Smooth muscle cell (in vitro differentiated cells): ENCODE results near the gene KANSL1. TPM values are rescaled to one million over a fixed set of nuclear protein-coding genes. Genes with fewer than 3 reads are reported as not detected.

ENCODE experiments used
- DNase-seq: peaks from one replicate; lab custom pipeline; 2025; ENCODE audit not compliant: unreplicated experiment; lab: John Stamatoyannopoulos, UW
- H2AFZ ChIP-seq: fragments of 200-600 bp; sonication (generic); 2 replicates; pipeline ENCODE4 v1.6.0; 2016; ENCODE audit warnings: antibody characterized with exemption, low read depth, mild to moderate bottlenecking
- H3F3A ChIP-seq: fragments of 200-600 bp; sonication (generic); 2 replicates; pipeline ENCODE4 v1.6.0; 2017; ENCODE audit warnings: antibody characterized with exemption, low read depth
- H3K27ac ChIP-seq: fragments of 200-600 bp; sonication (generic); 2 replicates; pipeline ENCODE4 v1.5.1; 2016; ENCODE audit warnings: low read depth, mild to moderate bottlenecking
- H3K27me3 ChIP-seq: fragments of 200-600 bp; sonication (generic); 2 replicates; pipeline ENCODE4 v1.6.1; 2016; ENCODE audit warnings: low read depth, mild to moderate bottlenecking
- H3K36me3 ChIP-seq: fragments of 200-600 bp; sonication (generic); 2 replicates; pipeline ENCODE4 v1.5.1; 2016; ENCODE audit warnings: low read depth
- H3K4me1 ChIP-seq: fragments of 200-600 bp; sonication (generic); 2 replicates; pipeline ENCODE4 v1.5.1; 2016; ENCODE audit warnings: low read depth
- H3K4me2 ChIP-seq: fragments of 200-600 bp; sonication (generic); 2 replicates; pipeline ENCODE4 v1.6.0; 2016; ENCODE audit warnings: mild to moderate bottlenecking
- H3K4me3 ChIP-seq: fragments of 200-600 bp; sonication (generic); 2 replicates; pipeline ENCODE4 v1.5.1; 2016; ENCODE audit warnings: mild to moderate bottlenecking
- H3K79me2 ChIP-seq: fragments of 200-600 bp; sonication (generic); 2 replicates; pipeline ENCODE4 v1.6.0; 2016; ENCODE audit warnings: low read depth, mild to moderate bottlenecking
- H3K9ac ChIP-seq: fragments of 200-600 bp; sonication (generic); 2 replicates; pipeline ENCODE4 v1.6.0; 2016; ENCODE audit warnings: low read depth
- H3K9me3 ChIP-seq: fragments of 200-600 bp; sonication (generic); replicated peaks from 2 replicates; pipeline ENCODE4 v1.5.1; 2016; ENCODE audit warnings: low read depth
- H4K20me1 ChIP-seq: fragments of 200-600 bp; sonication (generic); 2 replicates; pipeline ENCODE4 v1.6.0; 2016; ENCODE audit warnings: low read depth
- CTCF ChIP-seq: fragments of 200-600 bp; sonication (generic); IDR thresholded peaks from 2 replicates; pipeline ENCODE4 v1.5.1; 2017; ENCODE audit warnings: borderline replicate concordance, mild to moderate bottlenecking, antibody characterized with exemption; ENCODE audit not compliant: insufficient read depth, poor library complexity, severe bottlenecking
- WGBS: methylation state at CpG from one replicate; pipeline ENCODE4 v1.1.7; 2016; ENCODE audit warnings: low lambda C conversion rate; 5-methylcytosine and 5-hydroxymethylcytosine counted together
- polyA plus RNA-seq: library from polyadenylated mRNA; unstranded; fragments of >200 nt; fragmentation: Nextera tagmentation; extraction: Ambion mirVana; gene quantifications from 2 replicates; pipeline ENCODE4 v1.2.1, GENCODE V29; 2016
- total RNA-seq: library from RNA; depleted of rRNA; stranded (reverse); fragments of >200 nt; gene quantifications from 2 replicates; pipeline ENCODE4 v1.2.3, GENCODE V29; 2014

The KANSL1 gene
- total and polyA plus RNA-seq, 2 experiments from 2014 or later: 16.9 to 69.7 TPM

GRCh38 chr17:46027048-46027975, 165.9 kb downstream of the KANSL1 start:
- H3K4me3 ChIP-seq: no peak overlapping the region
- H3F3A ChIP-seq: no peaks in the 10 kb centered on the region
- H3K9me3 ChIP-seq: no peaks in the 10 kb centered on the region
- H3K4me1 ChIP-seq: peaks cover 7% of the 10 kb centered on the region
- no peak for TF ChIP-seq CTCF
- peaks cover 27% of the 10 kb centered on the region for H4K20me1 ChIP-seq
- H3K4me2 ChIP-seq: no peak overlapping the region
- H3K9ac ChIP-seq: no peak overlapping the region
- WGBS: 93% methylated on average over 12 of the region's 12 CpGs
- no peak for DNase-seq
- no peak overlapping the region for H2AFZ ChIP-seq
- no peaks in the 10 kb centered on the region for H3K27me3 ChIP-seq
- no peaks in the 10 kb centered on the region for H3K36me3 ChIP-seq
- no peaks in the 10 kb centered on the region for H3K79me2 ChIP-seq
- H3K27ac ChIP-seq: no peak overlapping the region

GRCh38 chr17:46026166-46027047, 166.8 kb downstream of the KANSL1 start:
- Histone ChIP-seq H2AFZ (no peak overlapping the region), H3K4me1 (peaks cover 7% of the 10 kb centered on the region), H3K79me2 (no peaks in the 10 kb centered on the region), H3K4me2 (no peak overlapping the region), H3K36me3 (no peaks in the 10 kb centered on the region), H4K20me1 (peaks cover 27% of the 10 kb centered on the region), H3F3A (no peaks in the 10 kb centered on the region), H3K9me3 (no peaks in the 10 kb centered on the region), H3K4me3 (no peak overlapping the region), H3K9ac (no peak overlapping the region), H3K27ac (no peak overlapping the region), H3K27me3 (no peaks in the 10 kb centered on the region)
- DNase-seq: no peak
- 88% methylated on average over 17 of the region's 17 CpGs for WGBS
- TF ChIP-seq CTCF: no peak

DNA sequence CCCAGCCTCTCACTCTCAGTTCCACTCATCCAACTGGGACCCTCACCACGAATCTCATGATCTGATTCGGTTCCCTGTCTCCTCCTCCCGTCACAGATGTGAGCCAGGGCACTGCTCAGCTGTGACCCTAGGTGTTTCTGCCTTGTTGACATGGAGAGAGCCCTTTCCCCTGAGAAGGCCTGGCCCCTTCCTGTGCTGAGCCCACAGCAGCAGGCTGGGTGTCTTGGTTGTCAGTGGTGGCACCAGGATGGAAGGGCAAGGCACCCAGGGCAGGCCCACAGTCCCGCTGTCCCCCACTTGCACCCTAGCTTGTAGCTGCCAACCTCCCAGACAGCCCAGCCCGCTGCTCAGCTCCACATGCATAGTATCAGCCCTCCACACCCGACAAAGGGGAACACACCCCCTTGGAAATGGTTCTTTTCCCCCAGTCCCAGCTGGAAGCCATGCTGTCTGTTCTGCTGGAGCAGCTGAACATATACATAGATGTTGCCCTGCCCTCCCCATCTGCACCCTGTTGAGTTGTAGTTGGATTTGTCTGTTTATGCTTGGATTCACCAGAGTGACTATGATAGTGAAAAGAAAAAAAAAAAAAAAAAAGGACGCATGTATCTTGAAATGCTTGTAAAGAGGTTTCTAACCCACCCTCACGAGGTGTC, 167.6 kb downstream of the KANSL1 start:
- Histone ChIP-seq H3K9me3 (no peaks in the 10 kb centered on the region), H3K36me3 (no peaks in the 10 kb centered on the region), H3K4me3 (no peak overlapping the region), H3K79me2 (no peaks in the 10 kb centered on the region), H3K4me2 (no peak overlapping the region), H3K4me1 (peaks cover 7% of the 10 kb centered on the region), H3K27me3 (no peaks in the 10 kb centered on the region), H2AFZ (no peak overlapping the region), H3K9ac (no peak overlapping the region), H3K27ac (no peak overlapping the region), H4K20me1 (peaks cover 27% of the 10 kb centered on the region), H3F3A (no peaks in the 10 kb centered on the region)
- WGBS: 95% methylated on average over 8 of the region's 8 CpGs
- DNase-seq: no peak
- TF ChIP-seq CTCF: no peak
